Measurements from ENCODE around the gene AURKB.
"Not testable (repeated sequence)": the region's sequence is repeated elsewhere in the genome, so short reads cannot be mapped to it uniquely, and the experiment has no call there.

AURKB gene

GRCh38 chr17:8209907-8210760 is at the start of gene AURKB:
Gene AURKB (minus strand): TSS chr17:8210575. CDS start chr17:8210224, 351 bp downstream.
- DNase-seq (ENCODE audit: low read depth) = peak; percentile 64

GRCh38 chr17:8257801-8258200 is 47.4 kb upstream of the AURKB start:
- DNase-seq (ENCODE audit: low read depth) = no peak

- no peak for DNase-seq (ENCODE audit: low read depth)
Observed at GRCh38 chr17:8256691-8257090, 46.3 kb upstream of the AURKB start.

GRCh38 chr17:8256291-8256690 is 45.9 kb upstream of the AURKB start:
- DNase-seq (ENCODE audit: low read depth) = no peak

GRCh38 chr17:8255499-8255898 is 45.1 kb upstream of the AURKB start:
- DNase-seq (ENCODE audit: low read depth) = no peak

GRCh38 chr17:8254881-8255280 is 44.5 kb upstream of the AURKB start:
- no peak for DNase-seq (ENCODE audit: low read depth)

GRCh38 chr17:8253801-8254200 is 43.4 kb upstream of the AURKB start:
- no peak for DNase-seq (ENCODE audit: low read depth)

- not testable (repeated sequence) for DNase-seq (ENCODE audit: low read depth)
Observed at GRCh38 chr17:8251411-8251810, 41.0 kb upstream of the AURKB start.

- no peak for DNase-seq (ENCODE audit: low read depth)
Observed at GRCh38 chr17:8249621-8250500, 39.5 kb upstream of the AURKB start.

- peak; percentile 98 for DNase-seq (ENCODE audit: low read depth)
Observed at GRCh38 chr17:8248751-8249607, 38.6 kb upstream of the AURKB start, which contains the start of gene PFAS. Gene PFAS (plus strand): TSS chr17:8249289. CDS start chr17:8253938, 4,649 bp downstream.

GRCh38 chr17:8244768-8245167 is 34.4 kb upstream of the AURKB start:
- no peak for DNase-seq (ENCODE audit: low read depth)

GRCh38 chr17:8243827-8244226 is 33.5 kb upstream of the AURKB start:
- no peak for DNase-seq (ENCODE audit: low read depth)

GRCh38 chr17:8237886-8238285 is 27.5 kb upstream of the AURKB start:
- no peak for DNase-seq (ENCODE audit: low read depth)

- no peak for DNase-seq (ENCODE audit: low read depth)
Observed at GRCh38 chr17:8237175-8237574, 26.8 kb upstream of the AURKB start.

GRCh38 chr17:8235676-8236075 is 25.3 kb upstream of the AURKB start:
- no peak for DNase-seq (ENCODE audit: low read depth)

GRCh38 chr17:8234361-8235270 is 24.2 kb upstream of the AURKB start:
- DNase-seq (ENCODE audit: low read depth) = no peak

- no peak for DNase-seq (ENCODE audit: low read depth)
Observed at GRCh38 chr17:8231701-8232100, 21.3 kb upstream of the AURKB start.

GRCh38 chr17:8227238-8227581 is 16.8 kb upstream of the AURKB start:
- no peak for DNase-seq (ENCODE audit: low read depth)

GRCh38 chr17:8226536-8227237 is 16.3 kb upstream of the AURKB start:
- peak; percentile 18 for DNase-seq (ENCODE audit: low read depth)

- DNase-seq (ENCODE audit: low read depth) = peak; percentile 54
Observed at GRCh38 chr17:8225813-8226535, 15.6 kb upstream of the AURKB start.

Measured in stimulated activated CD8-positive, alpha-beta memory T cell treated with anti-CD3 and anti-CD28 coated beads, Interleukin-15, amount 100 ng/mL, for 24 hours (primary cell).